ENCODE results near the gene SIRT7.

Gene SIRT7

GRCh38 chr17:81904600-81905423 is 13.2 kb downstream of the SIRT7 start:
- no peak for DNase-seq

- no peak for DNase-seq
Measured at GRCh38 chr17:81903896-81904599, 13.9 kb downstream of the SIRT7 start.

- DNase-seq = no peak
Measured at GRCh38 chr17:81903415-81903831, 14.6 kb downstream of the SIRT7 start.

DNA sequence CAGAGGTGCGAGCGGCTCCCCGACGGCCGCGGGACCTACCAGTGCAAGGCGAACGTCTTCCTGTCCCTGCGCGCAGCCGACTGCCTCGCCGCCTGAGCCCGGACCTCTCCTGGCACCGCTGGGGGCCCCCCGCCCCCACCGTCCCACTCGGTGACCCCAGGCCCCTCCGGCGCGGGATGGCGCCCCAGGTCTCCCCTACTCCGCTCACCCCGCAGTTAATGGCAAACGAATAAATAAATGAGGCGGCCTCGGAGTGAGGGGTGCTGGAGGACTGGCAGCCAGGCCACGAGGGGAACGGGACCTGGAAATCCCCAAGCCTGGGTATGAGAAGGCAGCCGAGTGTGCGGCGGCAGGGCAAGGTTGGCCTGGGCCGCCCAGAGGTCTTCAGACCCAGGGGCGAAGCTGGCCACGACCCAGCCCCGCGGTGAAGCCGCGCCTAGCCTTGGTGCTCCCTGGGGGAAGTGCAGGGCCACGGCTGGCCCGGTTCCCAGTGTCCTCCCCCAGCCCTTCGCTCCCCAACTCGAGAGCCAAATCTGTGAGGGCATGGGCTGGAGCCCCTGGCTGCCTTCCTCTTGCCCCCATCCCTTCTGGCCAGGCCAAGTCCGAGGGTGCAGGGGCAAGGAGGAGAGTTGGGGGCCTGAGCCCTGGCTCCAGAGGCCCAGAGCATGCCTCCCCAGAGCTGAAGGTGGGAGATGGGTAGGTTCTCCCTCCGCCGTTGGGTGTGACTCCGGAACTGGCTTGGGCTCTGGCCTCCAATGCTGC is 15.1 kb downstream of the SIRT7 start:
- DNase-seq = no peak

DNA sequence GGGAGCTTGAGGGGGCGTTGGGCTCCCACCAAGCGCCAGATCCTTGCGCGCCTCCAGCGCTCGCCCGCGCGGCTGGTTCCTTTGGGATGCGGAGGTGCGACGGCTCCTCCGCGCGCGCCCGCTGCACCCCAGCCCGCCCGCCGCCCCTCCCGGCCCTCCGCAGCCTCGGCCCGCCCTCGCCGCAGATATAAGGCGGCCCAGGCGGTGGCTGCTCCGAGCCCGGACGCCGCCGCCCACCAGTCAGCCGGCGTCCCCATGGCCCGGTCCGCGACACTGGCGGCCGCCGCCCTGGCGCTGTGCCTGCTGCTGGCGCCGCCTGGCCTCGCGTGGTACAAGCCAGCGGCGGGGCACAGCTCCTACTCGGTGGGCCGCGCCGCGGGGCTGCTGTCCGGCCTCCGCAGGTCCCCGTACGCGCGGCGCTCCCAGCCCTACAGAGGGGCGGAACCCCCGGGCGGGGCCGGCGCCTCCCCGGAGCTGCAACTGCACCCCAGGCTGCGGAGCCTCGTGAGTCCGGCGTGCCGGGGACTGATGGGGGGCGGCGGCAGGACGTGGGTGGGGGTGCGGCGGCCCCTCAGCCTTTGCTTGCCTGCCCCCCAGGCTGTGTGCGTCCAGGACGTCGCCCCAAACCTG is 15.8 kb downstream of the SIRT7 start, which contains the start of gene NPB:
TSS of gene NPB (plus strand) at position 216 of the 630 bp plus-strand sequence. CDS start at position 256, 40 bp downstream.
- peak; percentile 6 for DNase-seq

DNA sequence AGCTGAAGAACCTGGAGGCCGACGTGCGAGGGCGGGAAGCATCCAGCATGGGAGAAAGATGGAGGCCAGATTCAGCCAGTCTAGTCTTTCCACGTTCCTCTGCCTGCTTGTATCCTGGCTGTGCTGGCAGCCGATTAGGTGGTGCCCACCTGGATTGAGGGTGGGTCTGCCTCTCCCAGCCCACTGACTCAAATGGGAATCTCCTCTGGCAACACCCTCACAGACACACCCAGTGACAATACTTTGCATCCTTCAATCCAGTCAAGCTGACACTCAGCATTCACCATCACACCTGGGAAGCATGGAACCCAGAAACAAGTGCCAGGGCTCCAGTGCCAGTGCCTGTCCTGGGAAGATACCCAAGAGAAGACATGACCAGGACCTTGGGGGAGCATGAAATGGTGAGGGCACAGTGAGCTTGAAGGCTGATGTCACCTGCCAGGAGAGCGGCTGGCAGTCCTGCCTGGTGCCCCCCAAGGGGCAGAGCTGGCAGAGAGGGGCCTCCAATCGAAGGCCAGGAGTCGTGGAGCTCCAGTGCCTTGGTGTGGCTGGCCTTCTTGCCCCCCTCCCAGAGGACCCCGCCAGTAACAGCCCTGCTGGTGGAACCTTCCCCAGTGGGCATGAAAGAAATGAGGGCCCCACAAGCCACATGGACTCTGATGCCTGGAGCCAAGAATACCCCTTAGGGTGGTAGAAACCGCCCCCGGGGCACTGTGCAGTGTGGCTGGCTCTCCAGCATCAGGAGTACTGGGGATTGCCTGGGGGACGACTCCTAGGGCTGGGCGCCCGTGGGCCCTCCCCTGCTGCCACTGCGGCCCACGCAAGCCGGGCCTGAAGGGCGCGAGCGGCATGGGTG is 16.6 kb downstream of the SIRT7 start:
- DNase-seq = no peak

DNA sequence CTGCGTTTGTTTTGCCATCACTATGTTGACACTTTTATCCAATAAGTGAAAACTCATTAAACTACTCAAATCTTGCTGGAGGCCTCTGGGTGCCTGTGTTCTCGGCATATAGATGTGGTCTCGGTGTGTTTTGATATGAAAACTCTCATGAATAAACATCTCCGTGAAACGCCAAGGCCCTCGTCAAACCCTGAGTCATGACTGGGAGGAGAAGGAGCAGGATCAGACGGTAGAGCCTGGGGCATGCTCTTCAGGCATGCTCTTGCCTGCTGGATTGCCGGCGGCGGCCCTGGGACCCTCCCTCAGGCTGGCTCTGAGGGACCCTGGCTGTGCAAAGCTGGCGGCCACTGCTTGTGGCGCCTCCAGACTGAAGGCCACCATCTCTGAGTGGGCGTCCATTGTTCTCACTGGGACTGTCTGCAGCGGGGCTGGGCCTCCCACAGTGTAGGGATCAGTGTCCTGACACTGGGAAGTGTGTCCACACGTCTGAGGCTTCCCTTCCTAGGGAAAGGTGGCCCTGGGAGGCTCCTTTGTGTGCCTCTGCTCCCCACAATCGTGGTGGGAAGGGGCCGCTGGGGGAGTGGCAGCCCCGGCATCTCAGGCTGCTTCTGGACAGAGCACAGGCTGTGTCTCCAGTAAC is 17.7 kb downstream of the SIRT7 start:
- no peak for DNase-seq

DNA sequence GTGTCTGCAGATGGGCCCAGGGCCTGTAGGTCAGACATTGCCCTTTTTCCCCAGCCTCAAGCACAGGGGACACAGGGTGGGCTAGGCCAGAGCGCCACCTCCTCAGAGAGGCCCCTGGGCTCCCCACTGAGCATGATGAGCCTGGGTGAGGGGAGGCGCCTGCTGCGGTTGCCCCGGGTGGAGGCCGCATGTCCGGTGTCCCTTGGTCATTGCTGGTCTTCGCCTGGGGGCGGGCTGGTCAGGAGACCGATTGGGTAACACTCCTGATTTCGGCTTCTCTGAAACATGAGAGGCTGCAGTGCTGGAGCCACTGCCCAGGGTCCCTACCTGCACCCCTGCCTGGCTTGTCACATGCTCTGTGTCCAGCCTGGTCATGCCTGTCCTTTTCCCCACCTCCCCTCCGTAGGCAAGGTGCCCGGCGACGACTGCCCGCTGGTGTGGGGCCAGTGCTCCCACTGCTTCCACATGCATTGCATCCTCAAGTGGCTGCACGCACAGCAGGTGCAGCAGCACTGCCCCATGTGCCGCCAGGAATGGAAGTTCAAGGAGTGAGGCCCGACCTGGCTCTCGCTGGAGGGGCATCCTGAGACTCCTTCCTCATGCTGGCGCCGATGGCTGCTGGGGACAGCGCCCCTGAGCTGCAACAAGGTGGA is 18.3 kb downstream of the SIRT7 start:
- no peak for DNase-seq

GRCh38 chr17:81898885-81899284 is 19.1 kb downstream of the SIRT7 start:
- no peak for DNase-seq

- DNase-seq = no peak
Measured at GRCh38 chr17:81898029-81898866, 19.7 kb downstream of the SIRT7 start.

- DNase-seq = no peak
Measured at GRCh38 chr17:81895400-81895799, 22.6 kb downstream of the SIRT7 start.

- no peak for DNase-seq
Measured at GRCh38 chr17:81891303-81891552, 26.7 kb downstream of the SIRT7 start.

- DNase-seq = peak; percentile 34
Measured at GRCh38 chr17:81890447-81891302, 27.3 kb downstream of the SIRT7 start.

- DNase-seq = no peak
Measured at GRCh38 chr17:81889602-81890001, 28.4 kb downstream of the SIRT7 start.

DNA sequence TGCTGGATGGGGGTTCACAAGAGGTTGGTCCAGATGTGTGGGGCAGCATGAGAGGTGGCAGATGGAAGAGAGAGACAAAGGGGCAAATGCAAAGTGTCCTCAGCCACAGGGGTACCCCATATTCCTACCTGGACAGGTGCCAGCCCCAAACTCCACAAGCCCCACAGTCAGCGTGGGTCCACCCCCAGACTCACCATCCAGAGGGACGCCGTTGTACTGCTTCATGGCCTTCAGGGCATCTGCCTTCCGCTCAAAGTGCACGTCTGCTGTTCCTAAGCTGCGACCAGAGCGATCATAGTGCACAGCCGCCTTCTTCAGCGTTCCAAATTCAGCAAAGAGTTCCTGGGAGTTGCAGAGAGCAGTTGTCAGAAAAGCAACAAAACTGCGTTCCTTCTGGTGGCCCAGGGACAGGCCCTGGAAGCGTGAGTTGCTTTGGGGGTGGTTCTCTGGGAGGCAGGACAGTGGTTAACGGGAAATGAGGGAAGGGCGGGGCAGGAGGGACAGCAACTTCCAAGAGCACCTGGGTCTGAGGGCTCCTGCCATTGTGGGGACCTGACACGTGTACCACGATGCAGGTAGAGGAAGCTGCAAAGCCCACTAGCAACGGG is 28.9 kb downstream of the SIRT7 start:
- no peak for DNase-seq

- no peak for DNase-seq
Measured at GRCh38 chr17:81888105-81888987, 29.6 kb downstream of the SIRT7 start.

- no peak for DNase-seq
Measured at GRCh38 chr17:81885869-81886548, 32.0 kb downstream of the SIRT7 start.

All from OCI-M1 (cell line).